Activated T-cell treated with anti-CD3 and anti-CD28 coated beads, Interleukin-2, amount 50 U/mL, for 4 hours (primary cell): Measurements from ENCODE around the gene ACTN1. TPM values are rescaled to one million over a fixed set of nuclear protein-coding genes. Genes with fewer than 3 reads are reported as not detected.

Experiments
- ATAC-seq, 2 donors: fragments of 200-7000 bp; cut with Tn5 transposase; one replicate each; pipeline ENCODE4 v1.10.0; 2021
- DNase-seq: peaks from one replicate; pipeline ENCODE4 v3.0.0-alpha.2; 2020
- H3K27me3 Mint-ChIP-seq: one replicate; pipeline ENCODE4 v1.8.0; 2021; ENCODE audit warnings: low read depth, mixed read lengths
- H3K36me3 Mint-ChIP-seq: one replicate; pipeline ENCODE4 v1.8.0; 2022; ENCODE audit warnings: mixed read lengths; ENCODE audit not compliant: insufficient read depth
- H3K4me1 Mint-ChIP-seq: one replicate; pipeline ENCODE4 v1.8.0; 2021; ENCODE audit warnings: low read depth, mixed read lengths
- H3K4me3 Mint-ChIP-seq: one replicate; pipeline ENCODE4 v1.8.0; 2021; ENCODE audit warnings: mild to moderate bottlenecking, moderate library complexity, mixed read lengths
- H3K9me3 Mint-ChIP-seq: one replicate; pipeline ENCODE4 v1.8.0; 2021; ENCODE audit warnings: mixed read lengths
- total RNA-seq, 3 donors: library from RNA; stranded (reverse); gene quantifications; one replicate each; pipeline ENCODE4 v1.2.1, GENCODE V29; 2021

Gene ACTN1
- total RNA-seq, 3 donors from 2014 or later, result 47.0 to 77.1 (median 56.2) TPM

DNA sequence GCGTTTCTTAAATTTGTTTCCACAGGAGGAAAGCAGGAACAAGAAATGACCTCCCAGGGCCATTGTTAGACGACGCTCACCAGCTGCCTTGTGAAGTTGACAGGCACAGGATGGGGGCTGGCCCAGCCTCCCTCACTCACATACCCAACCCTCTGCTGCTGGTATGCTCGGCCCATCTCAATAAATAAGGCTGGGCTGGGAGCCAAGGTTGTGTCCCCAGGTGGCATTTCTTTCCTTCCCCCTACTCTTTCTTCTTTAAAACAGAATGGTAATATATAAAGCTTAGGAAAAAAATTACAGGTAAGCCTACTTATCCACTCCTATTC, 93.0 kb downstream of the ACTN1 start:
- Mint-ChIP-seq H3K9me3 (no peaks in the 10 kb centered on the region), H3K4me1 (no peaks in the 10 kb centered on the region), H3K4me3 (no peak overlapping the region), H3K36me3 (peaks cover 16% of the 10 kb centered on the region), H3K27me3 (no peaks in the 10 kb centered on the region)
- DNase-seq (no peak), ATAC-seq (no peak)

DNA sequence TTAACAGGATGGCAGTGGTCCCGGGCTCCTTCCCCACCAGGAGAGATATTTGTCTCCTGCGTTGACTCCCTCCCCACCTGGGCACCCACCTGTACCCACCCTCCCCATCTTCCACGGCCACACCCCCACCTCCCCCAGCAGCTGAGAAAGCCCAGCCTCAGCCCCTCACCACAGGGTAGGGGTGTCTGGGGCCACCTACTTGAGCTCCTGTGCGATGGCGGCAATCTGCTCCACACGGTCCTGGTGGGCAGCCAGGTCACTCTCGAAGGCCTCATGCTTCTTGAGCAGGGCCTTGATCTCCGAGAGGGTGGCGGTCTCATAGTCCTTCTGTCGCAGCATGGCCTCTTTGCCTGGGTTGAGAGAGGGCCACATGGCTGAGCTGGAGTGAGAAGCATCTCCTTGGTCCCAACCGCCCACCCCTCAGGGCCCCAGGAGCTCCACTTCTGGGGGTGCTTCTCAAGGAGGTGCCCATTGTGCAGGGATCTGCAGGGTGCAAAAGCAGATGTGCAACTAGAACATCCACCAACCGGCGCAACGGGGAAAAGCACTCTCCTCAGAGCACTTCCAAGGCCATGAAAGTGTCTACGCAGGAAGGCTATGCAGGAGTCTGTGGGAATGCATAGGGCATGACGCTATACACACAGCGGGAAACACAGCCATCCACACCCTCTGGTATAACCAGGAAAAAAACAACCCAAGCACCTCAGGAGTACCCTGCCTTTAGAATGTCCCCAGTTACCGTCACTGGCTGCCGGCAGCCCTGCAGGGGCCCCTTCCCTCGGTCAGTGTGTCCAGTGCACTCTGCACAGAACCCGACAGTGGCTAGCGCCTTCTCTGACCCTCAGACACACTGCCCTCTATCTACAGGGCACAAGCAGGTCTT, 93.6 kb downstream of the ACTN1 start:
- Mint-ChIP-seq H3K4me1 (no peaks in the 10 kb centered on the region), H3K9me3 (no peaks in the 10 kb centered on the region), H3K36me3 (peaks cover 14% of the 10 kb centered on the region), H3K4me3 (no peak overlapping the region), H3K27me3 (no peaks in the 10 kb centered on the region)
- no peak for DNase-seq
- ATAC-seq, result no peak

DNA sequence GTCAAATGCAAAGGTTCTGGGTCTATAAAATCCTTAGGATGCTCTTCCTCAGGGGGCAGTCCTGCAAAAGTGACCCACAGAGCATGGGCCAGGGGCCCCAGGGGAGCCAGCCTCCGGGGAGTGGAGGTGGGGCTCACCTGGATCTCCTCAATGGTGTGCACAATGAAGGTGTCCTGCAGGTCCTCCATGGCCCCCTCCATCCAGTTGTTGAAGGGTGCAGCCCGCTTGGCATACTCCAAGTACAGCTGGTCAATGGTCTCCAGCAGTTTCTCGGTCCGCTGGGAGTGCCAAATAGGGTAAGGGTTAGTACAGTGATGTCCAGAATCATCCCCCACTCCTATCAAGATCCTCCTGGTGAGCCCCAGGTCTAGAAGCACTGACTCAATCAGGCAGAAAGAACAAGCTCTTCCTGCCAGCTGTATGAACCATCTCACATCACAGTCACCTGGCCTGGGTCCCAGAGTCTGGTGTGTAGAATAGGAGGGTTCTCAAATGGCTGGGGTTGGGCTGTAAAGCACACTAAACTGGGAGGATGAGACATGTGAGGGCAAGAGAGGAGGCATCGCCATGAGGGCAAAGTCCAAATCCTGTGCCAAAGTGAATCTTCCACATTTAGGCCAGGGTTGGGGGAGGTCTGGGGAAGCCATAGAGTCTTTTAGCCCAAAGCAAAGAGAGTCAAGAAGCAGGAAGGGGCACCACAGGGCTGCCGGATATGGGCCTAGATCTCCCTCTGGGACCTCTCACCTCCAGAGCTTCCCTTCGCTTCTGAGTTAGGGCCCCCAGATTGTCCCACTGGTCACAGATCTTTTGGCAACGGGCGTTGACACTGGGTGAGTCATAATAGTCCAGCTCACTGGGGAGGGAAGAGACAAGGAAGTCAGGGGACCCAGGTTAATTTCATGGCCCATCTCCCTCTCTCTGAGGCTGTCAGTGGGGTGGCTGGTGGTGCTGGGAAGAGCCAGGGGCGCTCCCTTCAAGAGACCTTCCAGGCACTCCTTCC, 94.8 kb downstream of the ACTN1 start:
- Mint-ChIP-seq H3K9me3 (no peaks in the 10 kb centered on the region), H3K4me1 (no peaks in the 10 kb centered on the region), H3K36me3 (peaks cover 19% of the 10 kb centered on the region), H3K4me3 (no peak overlapping the region), H3K27me3 (no peaks in the 10 kb centered on the region)
- DNase-seq (no peak), ATAC-seq (no peak)

DNA sequence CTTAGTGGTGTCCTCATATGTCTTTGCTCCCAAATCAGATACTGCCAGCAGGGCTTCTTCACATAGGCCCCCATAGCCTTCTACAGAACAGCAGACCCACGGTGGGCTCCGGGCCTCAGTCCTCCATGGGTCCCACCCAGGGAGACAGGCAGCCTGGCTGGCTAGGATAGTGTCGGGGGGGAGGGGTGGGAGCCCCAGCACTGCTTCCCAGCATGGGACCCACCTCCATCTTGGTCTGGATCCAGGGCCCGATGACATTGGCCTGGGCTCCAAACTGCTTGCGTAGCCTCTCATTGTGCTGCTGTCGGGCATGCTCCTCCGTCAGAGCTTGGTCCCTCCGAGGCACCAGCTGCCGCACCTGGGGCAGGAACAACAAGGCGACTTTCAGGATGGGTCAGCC, 96.9 kb downstream of the ACTN1 start:
- no peaks in the 10 kb centered on the region for H3K9me3 Mint-ChIP-seq
- H3K27me3 Mint-ChIP-seq, result no peaks in the 10 kb centered on the region
- peaks cover 21% of the 10 kb centered on the region for H3K36me3 Mint-ChIP-seq
- DNase-seq (no peak), ATAC-seq (no peak)
- no peak overlapping the region for H3K4me3 Mint-ChIP-seq
- H3K4me1 Mint-ChIP-seq, result no peaks in the 10 kb centered on the region

DNA sequence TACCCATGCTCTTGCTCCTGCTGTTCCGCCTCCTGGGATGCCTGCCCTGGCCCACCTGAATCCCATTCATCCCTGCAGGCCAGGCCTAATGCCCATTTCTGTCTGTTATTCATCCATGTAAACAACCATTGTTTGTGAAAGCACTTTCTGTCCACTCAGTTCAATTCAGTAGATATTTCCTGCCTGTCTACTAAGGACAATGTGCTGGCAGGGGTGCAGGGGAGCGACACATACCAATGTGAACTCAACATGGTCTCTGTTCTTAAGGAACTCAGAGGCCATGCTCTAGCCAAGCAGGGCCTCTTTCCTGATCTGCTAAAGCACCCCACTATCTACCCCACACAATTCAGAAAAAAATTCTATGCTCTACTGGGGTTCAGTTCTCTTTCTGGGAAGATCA, 97.7 kb downstream of the ACTN1 start:
- Mint-ChIP-seq H3K4me3 (no peak overlapping the region), H3K36me3 (peaks cover 21% of the 10 kb centered on the region), H3K4me1 (no peaks in the 10 kb centered on the region), H3K27me3 (no peaks in the 10 kb centered on the region), H3K9me3 (no peaks in the 10 kb centered on the region)
- DNase-seq (no peak), ATAC-seq (no peak)

DNA sequence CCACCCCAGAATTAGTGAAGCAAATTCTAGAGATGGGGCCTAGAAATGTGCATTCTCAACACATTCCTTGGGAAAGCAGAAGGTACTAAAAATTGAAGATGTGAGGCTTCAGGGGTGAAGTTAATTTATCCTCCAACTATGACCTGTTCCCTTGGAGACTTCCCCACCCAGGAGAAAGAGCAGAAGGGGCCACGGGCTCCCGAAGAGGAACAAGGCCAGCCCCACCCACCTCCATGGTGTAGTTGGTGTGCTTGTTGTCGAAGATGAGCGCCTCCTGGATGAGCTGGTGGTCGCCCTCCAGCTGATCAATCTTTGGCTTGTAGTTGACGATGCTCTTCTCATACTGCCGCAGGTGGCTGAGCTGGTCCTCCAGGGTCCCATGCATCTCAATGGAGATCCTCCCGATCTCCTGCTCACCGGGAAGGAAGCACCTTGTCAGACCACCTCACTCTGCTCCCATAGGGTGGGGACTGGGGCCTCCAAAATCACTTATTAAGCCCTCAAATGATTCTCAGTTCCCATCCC, 98.5 kb downstream of the ACTN1 start:
- ATAC-seq, result no peak
- DNase-seq, result no peak

DNA sequence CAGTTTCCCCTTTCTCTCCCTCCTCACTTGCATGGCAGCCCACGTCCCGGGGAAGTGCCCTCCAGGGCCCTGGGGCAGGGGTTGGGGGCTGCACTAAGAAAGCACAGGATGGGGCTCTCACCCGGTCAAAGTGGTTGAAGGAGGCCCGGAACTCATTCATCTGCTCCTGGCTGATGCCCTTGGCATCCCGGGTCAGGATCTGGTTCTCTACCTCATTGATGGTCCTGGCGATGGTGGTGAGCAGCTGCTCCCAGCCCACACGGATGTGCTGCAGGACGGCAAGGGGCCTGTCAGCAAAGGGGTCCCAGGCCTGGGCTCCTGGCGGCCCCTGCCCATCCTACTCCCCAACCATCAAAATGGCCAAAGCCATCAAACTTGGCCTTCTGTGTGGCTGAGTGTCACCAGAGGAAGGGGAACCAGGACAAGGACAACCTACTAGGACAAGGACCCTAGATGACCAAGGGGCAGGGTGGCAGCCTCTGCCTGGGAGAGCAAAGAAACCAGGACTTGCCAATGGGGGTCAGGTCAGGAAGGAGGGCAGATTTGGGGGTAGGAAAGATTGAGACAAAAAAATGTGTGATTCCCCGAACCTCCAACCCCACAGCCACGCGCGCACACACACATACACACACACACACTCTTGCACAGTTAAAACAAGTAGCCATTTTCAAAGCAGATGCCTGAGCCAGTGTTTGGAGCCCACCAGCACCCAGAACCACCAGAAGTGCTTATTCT, 99.1 kb downstream of the ACTN1 start:
- peaks cover 23% of the 10 kb centered on the region for H3K36me3 Mint-ChIP-seq
- no peak for ATAC-seq

More for the DNA sequence above, 98.5 kb downstream of the ACTN1 start:
- no peak overlapping the region for H3K4me3 Mint-ChIP-seq
- H3K27me3 Mint-ChIP-seq, result no peaks in the 10 kb centered on the region
- no peaks in the 10 kb centered on the region for H3K4me1 Mint-ChIP-seq
- no peaks in the 10 kb centered on the region for H3K9me3 Mint-ChIP-seq
- peaks cover 21% of the 10 kb centered on the region for H3K36me3 Mint-ChIP-seq

DNA sequence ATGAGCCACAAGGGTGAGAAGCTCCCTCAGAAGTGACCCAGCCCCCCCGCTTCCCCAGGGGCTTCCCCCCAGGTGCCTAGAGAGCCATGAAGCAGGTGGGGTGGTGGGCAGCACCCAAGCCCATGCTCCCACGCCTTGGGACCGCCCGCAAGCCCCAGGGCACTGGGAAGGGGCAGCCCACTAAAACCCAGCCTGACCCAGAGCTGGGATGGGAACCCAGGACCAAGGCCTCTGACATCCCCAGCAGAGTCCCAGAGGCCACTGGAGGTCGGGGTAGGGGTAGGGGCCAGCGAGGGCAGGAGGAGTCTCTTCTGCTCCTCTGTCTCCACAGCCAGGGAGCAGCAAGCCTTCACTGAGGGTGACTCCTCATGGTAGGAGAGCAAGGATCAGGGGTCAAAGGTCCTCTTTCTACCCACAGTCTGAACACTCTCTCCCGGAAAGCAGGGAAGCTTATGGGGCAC, 99.8 kb downstream of the ACTN1 start:
- Mint-ChIP-seq H3K4me1 (no peaks in the 10 kb centered on the region), H3K4me3 (no peak overlapping the region), H3K9me3 (no peaks in the 10 kb centered on the region), H3K36me3 (peaks cover 24% of the 10 kb centered on the region), H3K27me3 (no peaks in the 10 kb centered on the region)
- ATAC-seq (no peak), DNase-seq (no peak)

More for the DNA sequence above, 99.1 kb downstream of the ACTN1 start:
- DNase-seq, result no peak
- Mint-ChIP-seq H3K9me3 (no peaks in the 10 kb centered on the region), H3K4me3 (no peak overlapping the region), H3K27me3 (no peaks in the 10 kb centered on the region), H3K4me1 (no peaks in the 10 kb centered on the region)

DNA sequence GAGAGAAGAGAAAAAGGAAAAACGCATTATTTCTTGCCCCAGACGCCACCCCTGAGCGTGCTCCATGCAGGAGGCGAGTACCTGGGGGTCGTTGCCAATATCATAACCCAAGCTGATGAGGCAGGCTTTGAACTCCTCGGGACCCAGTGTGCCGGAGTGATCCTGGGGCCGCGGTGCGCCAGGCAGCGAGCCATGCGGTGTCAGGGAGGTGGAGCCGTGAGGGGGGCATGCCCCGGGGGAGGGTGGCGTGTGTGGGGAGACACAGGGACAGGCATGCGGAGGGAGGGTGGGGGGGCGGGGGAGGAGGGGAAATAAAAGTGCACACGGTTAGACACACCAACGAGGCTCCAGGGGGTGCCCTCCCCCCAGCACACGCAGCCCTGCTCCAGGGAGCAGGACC, 100.2 kb downstream of the ACTN1 start:
- Mint-ChIP-seq H3K27me3 (no peaks in the 10 kb centered on the region), H3K4me3 (no peak overlapping the region), H3K36me3 (peaks cover 22% of the 10 kb centered on the region), H3K9me3 (no peaks in the 10 kb centered on the region), H3K4me1 (no peaks in the 10 kb centered on the region)
- DNase-seq, result no peak
- no peak for ATAC-seq

DNA sequence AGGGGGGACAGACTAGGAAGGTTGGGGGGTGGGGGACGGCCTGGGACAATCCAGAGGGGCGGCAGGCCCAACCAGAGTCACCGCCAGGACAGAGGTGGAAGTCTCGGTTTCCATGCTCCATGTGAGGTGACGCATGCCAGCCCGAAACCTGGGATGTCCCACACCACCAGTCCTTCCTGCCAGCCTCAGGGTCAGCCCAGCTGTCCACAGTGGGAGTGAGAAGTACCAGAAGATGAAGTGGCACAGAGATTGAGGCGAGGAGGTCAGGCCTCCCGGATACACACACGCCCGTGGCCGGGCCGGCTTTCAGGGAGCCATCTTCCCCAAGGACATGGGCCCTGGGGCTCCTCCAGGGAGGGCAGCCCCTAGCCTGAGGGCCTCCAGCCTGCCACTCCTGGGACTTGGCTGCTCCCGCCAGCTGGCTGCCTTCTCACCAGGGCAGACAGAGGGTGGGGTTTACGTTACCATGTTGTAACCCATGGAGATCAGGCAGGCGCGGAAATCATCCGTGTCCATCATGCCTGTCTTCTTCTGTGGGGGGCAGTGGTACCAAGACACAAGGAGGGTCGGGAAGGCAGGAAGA, 101.0 kb downstream of the ACTN1 start:
- no peak overlapping the region for H3K4me3 Mint-ChIP-seq
- ATAC-seq (no peak), DNase-seq (no peak)
- peaks cover 31% of the 10 kb centered on the region for H3K36me3 Mint-ChIP-seq
- H3K27me3 Mint-ChIP-seq, result no peaks in the 10 kb centered on the region
- H3K4me1 Mint-ChIP-seq, result no peaks in the 10 kb centered on the region
- H3K9me3 Mint-ChIP-seq, result no peaks in the 10 kb centered on the region

DNA sequence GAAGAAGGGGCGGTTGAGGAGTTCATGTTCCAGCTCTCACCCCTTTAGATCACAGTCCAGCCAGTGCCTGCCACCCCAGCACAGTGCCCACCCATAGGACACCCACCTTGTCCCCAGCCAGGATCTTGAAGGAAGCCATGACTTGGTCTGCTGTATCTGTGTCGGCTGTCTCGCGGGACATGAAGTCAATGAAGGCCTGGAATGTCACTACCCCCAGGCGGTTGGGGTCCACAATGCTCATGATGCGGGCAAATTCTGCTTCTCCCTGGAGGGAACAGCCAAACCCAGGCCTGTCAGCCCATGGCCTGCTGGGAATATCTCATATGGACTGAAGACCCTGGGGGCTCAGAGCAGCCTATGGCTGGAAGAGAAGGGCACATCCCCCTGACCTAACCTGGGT, 102.1 kb downstream of the ACTN1 start:
- no peak for DNase-seq
- H3K9me3 Mint-ChIP-seq, result no peaks in the 10 kb centered on the region
- no peaks in the 10 kb centered on the region for H3K27me3 Mint-ChIP-seq
- no peak overlapping the region for H3K4me3 Mint-ChIP-seq
- H3K36me3 Mint-ChIP-seq, result peaks cover 30% of the 10 kb centered on the region
- no peak for ATAC-seq
- H3K4me1 Mint-ChIP-seq, result no peaks in the 10 kb centered on the region

DNA sequence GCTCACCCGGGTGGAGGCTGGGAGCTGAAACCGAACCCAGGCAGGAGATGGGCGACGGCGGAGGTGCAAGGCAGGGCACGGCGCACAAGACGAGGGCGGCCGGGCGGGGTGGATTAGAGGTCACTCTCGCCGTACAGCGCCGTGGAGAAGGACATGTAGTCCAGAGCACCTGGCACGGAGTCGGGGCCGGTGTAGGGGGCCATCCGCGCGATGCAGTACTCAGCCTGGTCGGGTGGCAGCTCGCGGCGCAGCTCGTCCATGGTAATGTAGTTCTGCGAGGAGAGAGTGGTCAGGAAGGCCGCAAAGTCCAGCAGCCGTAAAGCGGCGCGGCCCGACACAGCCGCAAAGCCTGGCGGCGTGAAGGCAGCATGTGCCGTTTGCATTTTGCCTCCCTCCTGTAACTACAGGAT, 104.4 kb downstream of the ACTN1 start:
- H3K27me3 Mint-ChIP-seq, result no peaks in the 10 kb centered on the region
- H3K36me3 Mint-ChIP-seq, result peaks cover 26% of the 10 kb centered on the region
- no peak for DNase-seq
- no peak overlapping the region for H3K4me3 Mint-ChIP-seq
- no peaks in the 10 kb centered on the region for H3K9me3 Mint-ChIP-seq
- no peaks in the 10 kb centered on the region for H3K4me1 Mint-ChIP-seq
- ATAC-seq, result peak in 1 of 2 donors; percentile 54

DNA sequence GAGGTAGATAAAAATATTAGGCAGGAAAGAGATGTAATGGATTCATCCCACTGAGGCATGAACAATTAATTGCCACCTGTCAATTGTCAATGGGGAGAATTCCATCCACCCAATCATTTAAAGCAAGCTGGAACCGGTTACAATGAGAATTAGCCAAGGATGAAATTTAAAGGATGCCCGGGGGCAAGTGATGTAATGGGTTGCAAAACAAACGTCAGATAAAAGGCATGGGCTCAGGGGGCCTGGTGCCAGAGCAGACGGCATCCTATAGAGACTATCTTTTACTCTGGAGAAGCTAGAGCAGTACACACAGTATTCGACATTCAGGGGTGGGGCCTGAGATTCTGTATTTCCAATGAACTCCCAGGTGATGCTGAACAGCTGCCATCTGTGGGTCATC, 105.7 kb downstream of the ACTN1 start:
- ATAC-seq, result no peak
- Mint-ChIP-seq H3K27me3 (no peaks in the 10 kb centered on the region), H3K36me3 (peaks cover 23% of the 10 kb centered on the region), H3K9me3 (no peaks in the 10 kb centered on the region), H3K4me3 (no peak overlapping the region), H3K4me1 (no peaks in the 10 kb centered on the region)
- no peak for DNase-seq
